ENCODE results near the gene CASK. TPM values are rescaled to one million over a fixed set of nuclear protein-coding genes. Genes with fewer than 3 reads are reported as not detected.

Gene CASK
- total RNA-seq, 2 donors from 2014 or later: 22.3 to 27.4 TPM

GRCh38 chrX:41670112-41670511, 253.2 kb downstream of the CASK start:
- no peak overlapping the region for H3K27ac ChIP-seq
- H3K36me3 ChIP-seq (replicated peaks in 1 of 2; ENCODE audit: insufficient read depth in 1 of 2, low read depth in 2 of 2): no peaks in the 10 kb centered on the region
- no peak overlapping the region for H3K4me3 ChIP-seq
- H3K27me3 ChIP-seq: no peaks in the 10 kb centered on the region
- intact Hi-C loops (cut with DNase I): no loop called here
- H3K4me1 ChIP-seq: no peaks in the 10 kb centered on the region
- ATAC-seq (no peak), DNase-seq (no peak)
- H3K9me3 ChIP-seq: no peaks in the 10 kb centered on the region
- TF ChIP-seq CTCF (IDR thresholded peaks at IDR 0.05) (no peak), POLR2A (IDR thresholded peaks at IDR 0.05) (no peak)

DNA sequence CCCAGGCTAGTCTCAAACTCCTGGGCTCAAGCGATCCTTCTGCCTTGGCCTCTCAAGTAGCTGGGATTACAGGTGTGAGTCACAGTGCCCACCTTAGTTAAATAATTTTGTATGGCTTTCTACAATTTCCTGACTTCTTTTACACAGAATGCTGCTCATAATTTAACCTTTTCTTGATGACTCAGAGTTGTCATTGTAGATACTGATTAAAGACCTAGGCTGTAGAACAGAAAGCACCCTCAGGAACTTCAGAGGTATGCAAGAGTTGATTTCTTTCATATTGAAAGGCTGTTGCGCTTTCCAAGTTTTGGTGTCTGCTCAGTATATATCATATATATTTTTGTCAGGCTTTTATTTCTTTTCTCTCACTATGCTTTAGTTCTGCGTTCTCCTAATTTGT, 255.7 kb downstream of the CASK start:
- H3K36me3 ChIP-seq (replicated peaks in 1 of 2; ENCODE audit: insufficient read depth in 1 of 2, low read depth in 2 of 2): no peaks in the 10 kb centered on the region
- 100% methylated on average over 3 of the region's 3 CpGs for WGBS, 2 donors
- intact Hi-C loops (cut with DNase I): no loop called here
- no peaks in the 10 kb centered on the region for H3K27me3 ChIP-seq
- H3K9me3 ChIP-seq: no peaks in the 10 kb centered on the region
- peaks cover 5% of the 10 kb centered on the region for H3K4me1 ChIP-seq
- no peak for DNase-seq
- TF ChIP-seq CTCF (IDR thresholded peaks at IDR 0.05) (no peak), POLR2A (IDR thresholded peaks at IDR 0.05) (no peak)
- H3K4me3 ChIP-seq: no peak overlapping the region
- no peak for ATAC-seq
- no peak overlapping the region for H3K27ac ChIP-seq

- DNase-seq (no peak), ATAC-seq (no peak)
- intact Hi-C loops (cut with DNase I): no loop called here
- H3K4me3 ChIP-seq: no peak overlapping the region
- H3K27me3 ChIP-seq: no peaks in the 10 kb centered on the region
- H3K36me3 ChIP-seq (replicated peaks in 1 of 2; ENCODE audit: insufficient read depth in 1 of 2, low read depth in 2 of 2): no peaks in the 10 kb centered on the region
- 40 to 56% methylated on average over 1 of the region's 1 CpG for WGBS, 2 donors
- TF ChIP-seq POLR2A (IDR thresholded peaks at IDR 0.05) (no peak), CTCF (IDR thresholded peaks at IDR 0.05) (no peak)
- H3K9me3 ChIP-seq: no peaks in the 10 kb centered on the region
- no peak overlapping the region for H3K27ac ChIP-seq
- peaks cover 5% of the 10 kb centered on the region for H3K4me1 ChIP-seq
Measured at GRCh38 chrX:41666251-41666650, 257.1 kb downstream of the CASK start.

DNA sequence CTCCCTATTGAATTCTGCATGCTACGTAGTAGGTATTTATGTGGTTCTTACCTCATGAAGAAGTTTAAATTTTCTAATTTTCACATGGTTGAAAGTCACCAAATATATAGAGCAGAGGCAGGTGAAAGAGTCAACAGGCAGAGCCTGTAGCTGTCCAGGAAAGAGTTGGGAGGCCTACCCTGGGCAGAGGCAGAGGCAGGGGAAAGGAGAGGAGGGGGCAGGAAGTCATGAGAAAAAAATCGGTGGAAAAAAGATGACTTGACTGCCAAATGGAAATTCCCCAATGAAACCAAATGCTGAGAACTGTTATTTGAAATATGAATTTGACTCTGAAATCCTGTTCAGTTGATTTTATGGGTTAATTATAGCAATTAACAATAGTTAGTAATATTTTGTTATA, 257.7 kb downstream of the CASK start:
- Histone ChIP-seq H3K36me3 (replicated peaks in 1 of 2; ENCODE audit: insufficient read depth in 1 of 2, low read depth in 2 of 2) (no peaks in the 10 kb centered on the region), H3K9me3 (no peaks in the 10 kb centered on the region), H3K4me3 (no peak overlapping the region), H3K4me1 (peaks cover 5% of the 10 kb centered on the region), H3K27ac (no peak overlapping the region), H3K27me3 (no peaks in the 10 kb centered on the region)
- TF ChIP-seq CTCF (IDR thresholded peaks at IDR 0.05) (no peak), POLR2A (IDR thresholded peaks at IDR 0.05) (no peak)
- no peak for DNase-seq
- ATAC-seq: no peak
- WGBS, 2 donors: 81 to 100% methylated on average over 2 of the region's 2 CpGs
- intact Hi-C loops (cut with DNase I): no loop called here

GRCh38 chrX:41664908-41665307, 258.4 kb downstream of the CASK start:
- TF ChIP-seq POLR2A (IDR thresholded peaks at IDR 0.05) (no peak), CTCF (IDR thresholded peaks at IDR 0.05) (no peak)
- Histone ChIP-seq H3K27ac (no peak overlapping the region), H3K4me3 (no peak overlapping the region), H3K36me3 (replicated peaks in 1 of 2; ENCODE audit: insufficient read depth in 1 of 2, low read depth in 2 of 2) (no peaks in the 10 kb centered on the region), H3K4me1 (peaks cover 5% of the 10 kb centered on the region), H3K27me3 (no peaks in the 10 kb centered on the region), H3K9me3 (no peaks in the 10 kb centered on the region)
- ATAC-seq: no peak
- intact Hi-C loops (cut with DNase I): no loop called here
- no peak for DNase-seq
